Measurements from ENCODE around the gene SIGLEC1.

GRCh38 chr20:3716195-3716834 is 3.9 kb upstream of the SIGLEC1 start:
- TF ChIP-seq CTCF (conservative IDR thresholded peaks at IDR 0.05; ENCODE audit: low read length) (peak; percentile 93), EZH2phosphoT487 (IDR thresholded peaks at IDR 0.05; ENCODE audit: borderline replicate concordance) (no peak)
